Fibroblast of lung (primary cell): ENCODE results near the gene RYR2. TPM values are rescaled to one million over a fixed set of nuclear protein-coding genes. Genes with fewer than 3 reads are reported as not detected.
A peak's percentile ranks its signal among the peaks of the same experiment; 100 is the strongest.

Experiments used
- DNase-seq, 2 donors: peaks; one replicate each; pipeline versions ENCODE4 v3.0.0 to v3.0.0-alpha.2; 2010; ENCODE audit warnings: low read depth in 2 of 2
- H2AFZ ChIP-seq: 2 replicates; pipeline ENCODE4 v1.5.1; 2012; ENCODE audit warnings: low read length, control low read depth, inconsistent platforms
- H3K27ac ChIP-seq: 2 replicates; pipeline ENCODE4 v1.5.1; 2011; ENCODE audit warnings: low read length, control low read depth; ENCODE audit not compliant: insufficient read depth
- H3K27me3 ChIP-seq: 2 replicates; pipeline ENCODE4 v1.5.1; 2011; ENCODE audit warnings: mild to moderate bottlenecking, low read length; ENCODE audit not compliant: control insufficient read depth, insufficient read depth
- H3K36me3 ChIP-seq: 2 replicates; pipeline ENCODE4 v1.5.1; 2011; ENCODE audit warnings: low read length; ENCODE audit not compliant: control insufficient read depth, insufficient read depth
- H3K4me1 ChIP-seq: 2 replicates; pipeline ENCODE4 v1.5.1; 2011; ENCODE audit warnings: low read length; ENCODE audit not compliant: control insufficient read depth, insufficient read depth; ENCODE audit errors: extremely low read depth
- H3K4me2 ChIP-seq: 2 replicates; pipeline ENCODE4 v1.5.1; 2011; ENCODE audit warnings: low read length, control low read depth; ENCODE audit not compliant: insufficient read depth; ENCODE audit errors: extremely low read depth
- H3K4me3 ChIP-seq, 4 experiments: fragments of 200-600 bp in 1 of 4; sonication (generic) in 1 of 4; replicated peaks in 1 of 4; 2 replicates each; pipeline ENCODE4 v1.5.1; 2011 to 2016; ENCODE audit warnings: low read length in 4 of 4, low read depth in 3 of 4, mild to moderate bottlenecking in 3 of 4, control low read depth in 2 of 4, inconsistent platforms in 1 of 4, mixed read lengths in 1 of 4; ENCODE audit not compliant: insufficient read depth in 1 of 4; ENCODE audit errors: control extremely low read depth in 1 of 4
- H3K79me2 ChIP-seq: 2 replicates; pipeline ENCODE4 v1.5.1; 2012; ENCODE audit warnings: mild to moderate bottlenecking, low read length, inconsistent platforms; ENCODE audit not compliant: control insufficient read depth, insufficient read depth
- H3K9ac ChIP-seq: 2 replicates; pipeline ENCODE4 v1.5.1; 2011; ENCODE audit warnings: mild to moderate bottlenecking, low read length, control low read depth; ENCODE audit not compliant: insufficient read depth
- H3K9me3 ChIP-seq: 2 replicates; pipeline ENCODE4 v1.5.1; 2012; ENCODE audit warnings: low read depth, low read length; ENCODE audit not compliant: control insufficient read depth, insufficient read depth
- H4K20me1 ChIP-seq: 2 replicates; pipeline ENCODE4 v1.5.1; 2011; ENCODE audit warnings: low read length; ENCODE audit not compliant: control insufficient read depth, insufficient read depth; ENCODE audit errors: extremely low read depth
- EZH2 ChIP-seq: IDR thresholded peaks from 2 replicates; pipeline ENCODE4 v1.5.1; 2012; ENCODE audit warnings: low read length, control low read depth, mild to moderate bottlenecking; ENCODE audit errors: missing control alignments
- polyA plus RNA-seq, 2 donors: library from polyadenylated mRNA; depleted of rRNA in 1 of 2; stranded (reverse) in 1 of 2; unstranded in 1 of 2; fragments of >200 nt; gene quantifications; 2 replicates each; pipeline ENCODE4 v1.2.1, GENCODE V29; 2011 to 2012; ENCODE audit warnings: missing spikeins in 1 of 2
- total RNA-seq: library from RNA; depleted of rRNA; stranded (reverse); fragments of >200 nt; gene quantifications from 2 replicates; pipeline ENCODE4 v1.2.1, GENCODE V29; 2014
- TF ChIP-seq, protein P1 (sequence below), 2 donors: IDR thresholded peaks in 1 of 2; conservative IDR thresholded peaks in 1 of 2; 1 replicate in 1 of 2; 2 replicates in 1 of 2; pipeline ENCODE4 v1.5.1; 2011 to 2012; ENCODE audit warnings: low read length in 2 of 2, control low read depth in 1 of 2, inconsistent platforms in 1 of 2, low read depth in 1 of 2, mild to moderate bottlenecking in 1 of 2

Gene RYR2
- total and polyA plus RNA-seq, 2 donors (not counting 1 experiment from before 2014, with no cell fraction given), result 0.06 to 0.17 TPM

DNA sequence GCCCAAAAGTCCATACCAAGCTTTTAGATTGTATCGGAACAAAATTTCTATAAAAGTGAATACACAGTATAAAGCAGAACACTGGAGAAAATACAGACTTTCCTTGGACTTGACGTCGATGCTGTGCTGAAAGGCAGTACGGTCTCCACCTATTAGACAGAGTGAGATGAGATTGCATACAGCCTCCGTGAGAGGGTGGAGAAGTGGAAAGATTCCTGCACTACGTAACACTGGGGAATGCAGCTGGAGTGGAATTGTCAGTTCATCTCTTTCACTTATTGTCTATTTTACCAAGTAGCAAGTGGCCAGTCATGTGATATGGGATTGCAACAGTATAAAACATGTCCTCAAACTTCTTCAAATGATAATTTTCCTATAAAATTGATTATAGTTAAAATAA is 639.2 kb downstream of the RYR2 start:
- H2AFZ ChIP-seq, result no peak overlapping the region
- H3K27ac ChIP-seq, result no peak overlapping the region
- H3K9me3 ChIP-seq, result no peaks in the 10 kb centered on the region
- no peak overlapping the region for H3K4me2 ChIP-seq
- H3K79me2 ChIP-seq, result no peaks in the 10 kb centered on the region
- H3K4me1 ChIP-seq, result peaks cover 5% of the 10 kb centered on the region
- H3K36me3 ChIP-seq, result no peaks in the 10 kb centered on the region
- TF ChIP-seq EZH2, result no peak
- TF ChIP-seq, protein P1, sequence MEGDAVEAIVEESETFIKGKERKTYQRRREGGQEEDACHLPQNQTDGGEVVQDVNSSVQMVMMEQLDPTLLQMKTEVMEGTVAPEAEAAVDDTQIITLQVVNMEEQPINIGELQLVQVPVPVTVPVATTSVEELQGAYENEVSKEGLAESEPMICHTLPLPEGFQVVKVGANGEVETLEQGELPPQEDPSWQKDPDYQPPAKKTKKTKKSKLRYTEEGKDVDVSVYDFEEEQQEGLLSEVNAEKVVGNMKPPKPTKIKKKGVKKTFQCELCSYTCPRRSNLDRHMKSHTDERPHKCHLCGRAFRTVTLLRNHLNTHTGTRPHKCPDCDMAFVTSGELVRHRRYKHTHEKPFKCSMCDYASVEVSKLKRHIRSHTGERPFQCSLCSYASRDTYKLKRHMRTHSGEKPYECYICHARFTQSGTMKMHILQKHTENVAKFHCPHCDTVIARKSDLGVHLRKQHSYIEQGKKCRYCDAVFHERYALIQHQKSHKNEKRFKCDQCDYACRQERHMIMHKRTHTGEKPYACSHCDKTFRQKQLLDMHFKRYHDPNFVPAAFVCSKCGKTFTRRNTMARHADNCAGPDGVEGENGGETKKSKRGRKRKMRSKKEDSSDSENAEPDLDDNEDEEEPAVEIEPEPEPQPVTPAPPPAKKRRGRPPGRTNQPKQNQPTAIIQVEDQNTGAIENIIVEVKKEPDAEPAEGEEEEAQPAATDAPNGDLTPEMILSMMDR (conservative IDR thresholded peaks at IDR 0.05 in 1 of 2, IDR thresholded peaks at IDR 0.05 in 1 of 2; ENCODE audit: low read depth in 1 of 2, low read length in 2 of 2), result no peak
- H4K20me1 ChIP-seq, result no peaks in the 10 kb centered on the region
- H3K27me3 ChIP-seq, result no peaks in the 10 kb centered on the region
- H3K4me3 ChIP-seq, result no peak overlapping the region
- DNase-seq, result peak in 1 of 2 donors; percentile 21
- no peak overlapping the region for H3K9ac ChIP-seq

DNA sequence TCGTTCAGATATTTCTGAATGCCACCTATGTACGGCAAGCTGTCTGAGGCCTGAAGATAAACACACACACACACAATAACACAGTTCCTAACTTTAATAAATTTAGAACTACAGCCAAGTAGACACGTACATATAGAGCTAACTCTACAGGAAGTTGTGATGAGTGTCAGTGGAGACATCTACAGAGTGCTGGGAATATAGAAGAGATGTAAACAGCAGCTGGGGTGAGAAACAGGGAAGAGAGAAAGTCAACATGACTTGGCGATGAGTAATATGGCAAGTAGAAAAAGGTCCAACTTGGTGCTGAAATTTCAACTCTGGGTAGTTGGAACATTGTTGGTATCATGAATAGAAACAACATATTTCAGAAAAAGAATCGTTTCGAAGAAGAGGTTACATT is 642.3 kb downstream of the RYR2 start:
- no peaks in the 10 kb centered on the region for H4K20me1 ChIP-seq
- H3K27ac ChIP-seq, result no peak overlapping the region
- no peaks in the 10 kb centered on the region for H3K4me1 ChIP-seq
- no peaks in the 10 kb centered on the region for H3K79me2 ChIP-seq
- H3K4me3 ChIP-seq, result no peak overlapping the region
- H3K27me3 ChIP-seq, result no peaks in the 10 kb centered on the region
- no peaks in the 10 kb centered on the region for H3K9me3 ChIP-seq
- TF ChIP-seq EZH2, result no peak
- TF ChIP-seq, protein P1 (conservative IDR thresholded peaks at IDR 0.05 in 1 of 2, IDR thresholded peaks at IDR 0.05 in 1 of 2; ENCODE audit: low read depth in 1 of 2, low read length in 2 of 2), result no peak
- H2AFZ ChIP-seq, result no peak overlapping the region
- H3K36me3 ChIP-seq, result no peaks in the 10 kb centered on the region
- no peak overlapping the region for H3K9ac ChIP-seq
- H3K4me2 ChIP-seq, result no peak overlapping the region
- peak in 1 of 2 donors; percentile 43 for DNase-seq

DNA sequence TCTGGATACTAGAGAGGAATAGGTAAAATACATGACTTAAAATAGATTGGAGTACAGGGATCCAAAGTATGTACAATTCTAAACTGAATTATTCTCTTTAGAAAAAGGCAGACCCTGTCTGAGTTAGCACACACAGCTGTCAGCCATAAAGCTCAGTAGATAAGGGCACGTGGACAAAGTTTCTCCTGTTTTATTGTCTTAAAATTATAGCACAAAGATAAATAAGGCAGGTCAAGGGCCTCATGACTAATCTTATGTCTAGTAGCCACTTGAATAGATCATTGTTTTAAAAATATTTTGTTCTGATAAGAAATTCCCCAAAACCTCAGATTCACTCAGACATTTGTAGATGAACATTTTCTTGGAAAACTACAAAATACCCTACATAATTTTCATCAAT is 643.6 kb downstream of the RYR2 start:
- no peaks in the 10 kb centered on the region for H3K4me1 ChIP-seq
- no peaks in the 10 kb centered on the region for H3K79me2 ChIP-seq
- H3K36me3 ChIP-seq, result no peaks in the 10 kb centered on the region
- peak in 1 of 2 donors; percentile 5 for DNase-seq
- H3K27me3 ChIP-seq, result no peaks in the 10 kb centered on the region
- no peak overlapping the region for H3K4me2 ChIP-seq
- no peak overlapping the region for H3K9ac ChIP-seq
- no peaks in the 10 kb centered on the region for H3K9me3 ChIP-seq
- H4K20me1 ChIP-seq, result no peaks in the 10 kb centered on the region
- no peak overlapping the region for H2AFZ ChIP-seq
- H3K27ac ChIP-seq, result no peak overlapping the region
- TF ChIP-seq EZH2, result no peak
- TF ChIP-seq, protein P1 (conservative IDR thresholded peaks at IDR 0.05 in 1 of 2, IDR thresholded peaks at IDR 0.05 in 1 of 2; ENCODE audit: low read depth in 1 of 2, low read length in 2 of 2), result no peak
- no peak overlapping the region for H3K4me3 ChIP-seq
